PC-3 (cell line): ENCODE results near the gene FGR.
A peak's percentile ranks its signal among the peaks of the same experiment; 100 is the strongest.

Experiments
- EZH2phosphoT487 ChIP-seq: fragments of 300-600 bp; sonication (generic); IDR thresholded peaks from 2 replicates; pipeline ENCODE4 v1.6.1; 2018; ENCODE audit warnings: mild to moderate bottlenecking, antibody characterized with exemption, low read length, borderline replicate concordance
- TF ChIP-seq, protein P1 (sequence below): fragments of 300-600 bp; sonication (generic); conservative IDR thresholded peaks from 2 replicates; pipeline ENCODE4 v1.5.1; 2017; ENCODE audit warnings: antibody characterized with exemption, low read depth, mild to moderate bottlenecking, low read length

DNA sequence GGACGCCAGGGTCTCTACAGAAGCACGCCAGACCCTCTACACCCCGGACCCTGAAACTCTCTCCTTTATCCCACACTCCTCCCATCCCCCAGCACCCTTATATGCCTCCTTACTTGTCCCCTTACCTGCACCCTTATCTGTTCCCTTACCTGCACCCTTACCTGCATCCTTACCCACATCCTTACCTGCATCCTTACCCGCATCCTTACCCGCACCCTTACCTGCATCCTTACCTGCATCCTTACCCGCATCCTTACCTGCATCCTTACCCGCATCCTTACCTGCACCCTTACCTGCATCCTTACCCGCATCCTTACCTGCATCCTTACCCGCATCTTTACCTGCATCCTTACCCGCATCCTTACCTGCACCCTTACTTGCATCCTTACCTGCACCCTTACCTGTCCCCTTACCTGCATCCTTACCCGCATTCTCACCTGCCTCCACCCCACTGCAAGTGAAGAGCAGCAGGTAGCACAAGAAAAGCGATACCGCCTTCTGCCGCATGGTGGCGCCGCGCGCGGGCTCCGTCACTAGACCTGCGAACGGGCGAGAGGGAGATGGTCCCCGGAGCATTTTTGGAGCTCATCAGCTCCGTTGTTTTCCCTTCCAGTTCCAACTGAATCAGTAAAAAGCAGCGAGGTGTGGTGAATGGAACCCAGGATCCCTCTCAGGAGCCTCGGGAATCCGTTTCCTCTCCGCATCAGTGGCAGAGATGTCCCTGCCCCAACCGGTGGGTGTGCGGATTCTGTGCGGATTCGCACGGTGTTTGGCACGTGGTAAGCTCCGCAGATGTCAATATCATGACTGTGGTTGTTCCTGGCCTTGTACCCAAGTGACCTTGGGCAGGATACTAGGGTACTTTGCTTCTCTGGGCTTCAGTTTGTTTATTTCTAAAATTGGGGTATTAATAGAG lies 34.1 kb upstream of the FGR start:
- TF ChIP-seq, protein P1, sequence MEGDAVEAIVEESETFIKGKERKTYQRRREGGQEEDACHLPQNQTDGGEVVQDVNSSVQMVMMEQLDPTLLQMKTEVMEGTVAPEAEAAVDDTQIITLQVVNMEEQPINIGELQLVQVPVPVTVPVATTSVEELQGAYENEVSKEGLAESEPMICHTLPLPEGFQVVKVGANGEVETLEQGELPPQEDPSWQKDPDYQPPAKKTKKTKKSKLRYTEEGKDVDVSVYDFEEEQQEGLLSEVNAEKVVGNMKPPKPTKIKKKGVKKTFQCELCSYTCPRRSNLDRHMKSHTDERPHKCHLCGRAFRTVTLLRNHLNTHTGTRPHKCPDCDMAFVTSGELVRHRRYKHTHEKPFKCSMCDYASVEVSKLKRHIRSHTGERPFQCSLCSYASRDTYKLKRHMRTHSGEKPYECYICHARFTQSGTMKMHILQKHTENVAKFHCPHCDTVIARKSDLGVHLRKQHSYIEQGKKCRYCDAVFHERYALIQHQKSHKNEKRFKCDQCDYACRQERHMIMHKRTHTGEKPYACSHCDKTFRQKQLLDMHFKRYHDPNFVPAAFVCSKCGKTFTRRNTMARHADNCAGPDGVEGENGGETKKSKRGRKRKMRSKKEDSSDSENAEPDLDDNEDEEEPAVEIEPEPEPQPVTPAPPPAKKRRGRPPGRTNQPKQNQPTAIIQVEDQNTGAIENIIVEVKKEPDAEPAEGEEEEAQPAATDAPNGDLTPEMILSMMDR = peak; percentile 77
- no peak for TF ChIP-seq EZH2phosphoT487
